HFFc6 (cell line): ENCODE measurements around the gene DGKZ. TPM values are rescaled to one million over a fixed set of nuclear protein-coding genes. Genes with fewer than 3 reads are reported as not detected.

Experiments used
- DNase-seq: peaks from one replicate; pipeline ENCODE4 v3.0.0-alpha.2; 2018
- H3K27ac Mint-ChIP-seq: 2 replicates; pipeline ENCODE4 v1.8.0; 2020; ENCODE audit warnings: mild to moderate bottlenecking, mixed read lengths
- H3K27me3 Mint-ChIP-seq: 2 replicates; pipeline ENCODE4 v1.8.0; 2021; ENCODE audit warnings: mild to moderate bottlenecking, moderate library complexity, mixed read lengths; ENCODE audit not compliant: insufficient read depth
- H3K36me3 Mint-ChIP-seq: 2 replicates; pipeline ENCODE4 v1.8.0; 2021; ENCODE audit warnings: low read depth, mixed read lengths
- H3K4me1 Mint-ChIP-seq: 2 replicates; pipeline ENCODE4 v1.8.0; 2020; ENCODE audit warnings: low read depth, mixed read lengths
- H3K4me3 Mint-ChIP-seq: 2 replicates; pipeline ENCODE4 v1.8.0; 2020; ENCODE audit warnings: mild to moderate bottlenecking, moderate library complexity, mixed read lengths
- H3K9me3 Mint-ChIP-seq: 2 replicates; pipeline ENCODE4 v1.8.0; 2020; ENCODE audit warnings: mild to moderate bottlenecking, mixed read lengths
- total RNA-seq, 6 experiments: library from RNA; stranded (reverse); fragmentation: NEBNext Ultra II Directional; extraction: Animal tissue kit (Norgen Biotek cat#: 25700); gene quantifications; 2 replicates in 1 of 6; 3 replicates in 5 of 6; pipeline ENCODE4 v1.2.3, GENCODE V29; 2021
- TF ChIP-seq, protein P1 (sequence below): fragments of 200-600 bp; sonication (generic); IDR thresholded peaks from 2 replicates; pipeline ENCODE4 v1.5.0; 2021; ENCODE audit warnings: antibody characterized with exemption, mild to moderate bottlenecking

The DGKZ gene
- total RNA-seq, 6 experiments from 2014 or later = 40.4 to 49.8 (median 46.2) TPM

DNA sequence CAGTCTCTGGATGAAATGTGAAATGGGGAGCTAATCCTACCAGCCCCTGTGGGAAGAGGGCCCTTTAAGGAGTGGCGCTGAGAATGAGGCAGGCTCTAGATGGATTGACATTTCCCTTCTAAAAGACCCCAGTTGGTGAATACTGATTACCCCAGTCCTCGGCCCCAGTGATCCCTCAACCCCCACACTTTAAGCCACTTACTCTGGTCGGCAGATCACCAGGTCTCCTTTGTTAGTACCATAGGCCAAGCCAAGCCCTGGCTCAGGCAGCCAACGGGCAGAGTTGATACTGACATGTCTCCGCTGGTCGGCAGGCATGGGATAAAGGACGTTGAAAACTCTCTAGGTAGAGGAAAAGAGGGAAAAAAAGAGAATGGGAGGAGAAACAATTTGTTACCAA is 70.4 kb downstream of the DGKZ start:
- no peak overlapping the region for H3K4me3 Mint-ChIP-seq
- no peak overlapping the region for H3K27ac Mint-ChIP-seq
- H3K9me3 Mint-ChIP-seq = no peaks in the 10 kb centered on the region
- no peaks in the 10 kb centered on the region; the same call in 1 of the 2 replicates for H3K27me3 Mint-ChIP-seq
- DNase-seq = no peak
- H3K4me1 Mint-ChIP-seq = peaks cover 14% of the 10 kb centered on the region
- TF ChIP-seq, protein P1, sequence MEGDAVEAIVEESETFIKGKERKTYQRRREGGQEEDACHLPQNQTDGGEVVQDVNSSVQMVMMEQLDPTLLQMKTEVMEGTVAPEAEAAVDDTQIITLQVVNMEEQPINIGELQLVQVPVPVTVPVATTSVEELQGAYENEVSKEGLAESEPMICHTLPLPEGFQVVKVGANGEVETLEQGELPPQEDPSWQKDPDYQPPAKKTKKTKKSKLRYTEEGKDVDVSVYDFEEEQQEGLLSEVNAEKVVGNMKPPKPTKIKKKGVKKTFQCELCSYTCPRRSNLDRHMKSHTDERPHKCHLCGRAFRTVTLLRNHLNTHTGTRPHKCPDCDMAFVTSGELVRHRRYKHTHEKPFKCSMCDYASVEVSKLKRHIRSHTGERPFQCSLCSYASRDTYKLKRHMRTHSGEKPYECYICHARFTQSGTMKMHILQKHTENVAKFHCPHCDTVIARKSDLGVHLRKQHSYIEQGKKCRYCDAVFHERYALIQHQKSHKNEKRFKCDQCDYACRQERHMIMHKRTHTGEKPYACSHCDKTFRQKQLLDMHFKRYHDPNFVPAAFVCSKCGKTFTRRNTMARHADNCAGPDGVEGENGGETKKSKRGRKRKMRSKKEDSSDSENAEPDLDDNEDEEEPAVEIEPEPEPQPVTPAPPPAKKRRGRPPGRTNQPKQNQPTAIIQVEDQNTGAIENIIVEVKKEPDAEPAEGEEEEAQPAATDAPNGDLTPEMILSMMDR = no peak
- peaks cover 22% of the 10 kb centered on the region for H3K36me3 Mint-ChIP-seq

DNA sequence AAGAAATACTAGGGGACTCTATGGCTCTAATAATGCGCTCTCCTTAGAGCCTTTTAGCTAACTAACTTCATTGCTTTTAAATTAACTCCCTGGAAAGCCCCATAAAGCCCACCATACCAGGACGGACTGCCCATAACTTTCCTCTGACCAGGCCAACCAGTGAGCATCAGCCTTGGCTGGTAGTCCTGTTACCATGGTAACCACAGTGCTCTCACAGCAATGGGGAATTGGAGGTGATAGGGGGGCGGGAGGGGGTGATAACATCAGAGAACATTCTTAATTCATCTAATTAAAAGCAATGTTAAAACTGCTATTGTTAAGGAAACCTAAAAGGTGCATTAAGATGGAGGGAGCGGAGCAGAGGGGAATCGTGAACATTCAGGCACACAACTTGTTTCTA is 71.5 kb downstream of the DGKZ start:
- Mint-ChIP-seq H3K36me3 (peaks cover 21% of the 10 kb centered on the region), H3K4me3 (no peak overlapping the region), H3K9me3 (no peaks in the 10 kb centered on the region), H3K27me3 (no peaks in the 10 kb centered on the region; the same call in 1 of the 2 replicates), H3K4me1 (peaks cover 14% of the 10 kb centered on the region), H3K27ac (no peak overlapping the region)
- TF ChIP-seq, protein P1 = no peak
- DNase-seq = no peak

DNA sequence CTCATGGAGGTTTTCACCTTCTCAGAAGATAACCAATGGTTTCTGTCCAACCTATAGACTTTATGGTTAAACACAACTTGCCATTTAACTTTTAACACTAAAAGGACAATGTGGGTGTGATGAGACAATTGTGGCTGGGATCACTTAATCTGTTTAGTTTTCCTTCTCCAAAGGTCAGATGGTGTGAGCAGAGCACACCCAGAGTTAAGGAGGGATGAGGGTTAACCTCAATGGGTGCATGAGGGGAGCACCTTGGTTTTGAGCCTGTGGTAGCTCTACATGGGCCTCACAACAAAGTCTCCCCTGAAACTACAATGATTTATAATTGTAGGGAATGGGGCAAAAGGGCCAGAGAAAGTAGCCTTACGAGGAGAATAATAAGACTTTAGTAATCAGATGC is 73.2 kb downstream of the DGKZ start:
- H3K4me1 Mint-ChIP-seq = peaks cover 8% of the 10 kb centered on the region
- H3K27ac Mint-ChIP-seq = no peak overlapping the region
- TF ChIP-seq, protein P1 = no peak
- H3K9me3 Mint-ChIP-seq = no peaks in the 10 kb centered on the region
- H3K27me3 Mint-ChIP-seq = no peaks in the 10 kb centered on the region; the same call in 1 of the 2 replicates
- DNase-seq = no peak
- H3K36me3 Mint-ChIP-seq = peaks cover 11% of the 10 kb centered on the region
- no peak overlapping the region for H3K4me3 Mint-ChIP-seq

DNA sequence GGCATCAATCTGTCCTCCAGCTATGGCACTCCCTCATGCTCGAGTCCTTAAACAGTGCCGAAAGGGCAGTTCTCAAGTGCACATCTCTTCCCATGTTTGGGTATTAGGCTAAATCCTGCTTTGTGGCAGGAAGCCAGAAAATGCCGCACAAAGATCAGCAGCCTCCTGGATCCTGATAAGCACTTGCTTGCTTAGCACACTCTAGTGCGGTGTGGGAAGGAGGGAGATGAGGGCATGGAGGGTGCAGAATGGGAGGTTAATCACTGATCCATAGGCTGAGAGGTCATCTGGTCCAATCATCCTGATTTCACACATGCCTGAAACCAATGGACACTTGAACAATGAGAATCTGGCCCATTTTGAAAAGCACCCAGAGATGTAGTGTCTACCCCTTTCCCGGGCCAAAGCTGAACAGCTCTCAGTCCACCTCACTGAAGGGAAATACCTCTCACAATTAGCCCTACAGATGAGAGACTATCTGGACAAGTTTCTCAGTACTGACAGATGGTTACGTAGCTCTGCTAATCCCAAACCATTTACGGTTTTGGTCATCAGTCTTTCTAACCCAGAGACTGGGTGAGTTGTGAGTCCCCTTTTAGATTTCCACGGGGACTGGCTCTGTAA is 74.1 kb downstream of the DGKZ start:
- H3K4me1 Mint-ChIP-seq = peaks cover 8% of the 10 kb centered on the region
- DNase-seq = no peak
- H3K27me3 Mint-ChIP-seq = no peaks in the 10 kb centered on the region; the same call in 1 of the 2 replicates
- H3K9me3 Mint-ChIP-seq = no peaks in the 10 kb centered on the region
- H3K36me3 Mint-ChIP-seq = peaks cover 7% of the 10 kb centered on the region
- TF ChIP-seq, protein P1 = no peak
- H3K27ac Mint-ChIP-seq = no peak overlapping the region
- H3K4me3 Mint-ChIP-seq = no peak overlapping the region

DNA sequence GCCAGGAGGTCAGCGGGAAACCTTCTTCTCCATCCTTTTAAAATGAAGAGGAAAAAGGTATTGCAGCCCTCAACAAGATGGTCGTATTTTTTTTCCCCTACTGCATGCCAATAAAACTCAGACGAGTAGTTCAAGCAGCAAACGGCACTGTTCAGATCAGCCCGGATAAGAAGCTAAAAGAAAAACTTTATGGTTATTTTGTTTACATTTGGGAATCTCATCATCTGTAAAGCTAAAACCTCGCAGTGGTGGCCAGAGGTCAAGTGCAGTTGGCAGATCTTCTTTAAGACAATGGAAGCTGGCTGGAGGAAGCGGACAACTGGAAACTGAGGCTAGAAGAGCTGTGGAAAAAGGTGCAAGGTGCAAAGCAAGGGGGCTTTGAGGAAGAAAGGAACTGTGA is 75.3 kb downstream of the DGKZ start:
- H3K4me1 Mint-ChIP-seq = peaks cover 15% of the 10 kb centered on the region
- H3K27ac Mint-ChIP-seq = no peak overlapping the region
- no peaks in the 10 kb centered on the region; the same call in 1 of the 2 replicates for H3K27me3 Mint-ChIP-seq
- H3K4me3 Mint-ChIP-seq = no peak overlapping the region
- DNase-seq = no peak
- H3K9me3 Mint-ChIP-seq = no peaks in the 10 kb centered on the region
- H3K36me3 Mint-ChIP-seq = peaks cover 7% of the 10 kb centered on the region
- TF ChIP-seq, protein P1 = no peak
